Neural crest cell (in vitro differentiated cells): ENCODE data around the gene KDM4B. TPM values are rescaled to one million over a fixed set of nuclear protein-coding genes. Genes with fewer than 3 reads are reported as not detected.
A peak's percentile ranks its signal among the peaks of the same experiment; 100 is the strongest.

Source experiments
- DNase-seq: peaks from one replicate; pipeline ENCODE4 v3.0.0; 2021; ENCODE audit warnings: low read depth, mixed read lengths, low spot score
- H3K27ac Mint-ChIP-seq: one replicate; pipeline ENCODE4 v1.8.0; 2021; ENCODE audit warnings: mild to moderate bottlenecking, mixed read lengths; ENCODE audit not compliant: unreplicated experiment
- H3K27me3 Mint-ChIP-seq: 2 replicates; pipeline ENCODE4 v1.8.0; 2021; ENCODE audit warnings: low read depth, mild to moderate bottlenecking, mixed read lengths
- H3K36me3 Mint-ChIP-seq: 2 replicates; pipeline ENCODE4 v1.8.0; 2021; ENCODE audit warnings: low read depth, mild to moderate bottlenecking, mixed read lengths
- H3K4me1 Mint-ChIP-seq: 2 replicates; pipeline ENCODE4 v1.8.0; 2021; ENCODE audit warnings: mixed read lengths
- H3K4me3 Mint-ChIP-seq: one replicate; pipeline ENCODE4 v1.8.0; 2021; ENCODE audit warnings: mild to moderate bottlenecking, mixed read lengths
- H3K9me3 Mint-ChIP-seq: 2 replicates; pipeline ENCODE4 v1.8.0; 2021; ENCODE audit warnings: mixed read lengths
- CTCF ChIP-seq: fragments of 200-600 bp; sonication (generic); conservative IDR thresholded peaks from 2 replicates; pipeline ENCODE4 v1.5.0; 2021; ENCODE audit warnings: antibody characterized with exemption, mild to moderate bottlenecking
- total RNA-seq: library from RNA; stranded (reverse); gene quantifications from 2 replicates; pipeline ENCODE4 v1.2.1, GENCODE V29; 2021

Gene KDM4B
- total RNA-seq, 1 donor from 2014 or later: 45.4 TPM

- Mint-ChIP-seq H3K9me3 (peaks cover 4% of the 10 kb centered on the region), H3K27ac (peak overlapping the region; percentile 83), H3K36me3 (peaks cover 11% of the 10 kb centered on the region), H3K4me3 (no peak overlapping the region), H3K27me3 (no peaks in the 10 kb centered on the region), H3K4me1 (peaks cover 24% of the 10 kb centered on the region)
- no peak for TF ChIP-seq CTCF
- DNase-seq: no peak
Observed at GRCh38 chr19:5120833-5121232, 151.9 kb downstream of the KDM4B start.

- Mint-ChIP-seq H3K4me3 (peak overlapping the region; percentile 19), H3K4me1 (peaks cover 23% of the 10 kb centered on the region), H3K36me3 (peaks cover 7% of the 10 kb centered on the region), H3K27me3 (no peaks in the 10 kb centered on the region), H3K9me3 (peaks cover 1% of the 10 kb centered on the region), H3K27ac (peak overlapping the region; percentile 83)
- no peak for DNase-seq
- no peak for TF ChIP-seq CTCF
Observed at GRCh38 chr19:5121266-5122120, 152.6 kb downstream of the KDM4B start.

- no peaks in the 10 kb centered on the region for H3K9me3 Mint-ChIP-seq
- no peak for TF ChIP-seq CTCF
- peaks cover 23% of the 10 kb centered on the region for H3K4me1 Mint-ChIP-seq
- no peak overlapping the region for H3K27ac Mint-ChIP-seq
- H3K36me3 Mint-ChIP-seq: peaks cover 4% of the 10 kb centered on the region
- no peak for DNase-seq
- H3K27me3 Mint-ChIP-seq: no peaks in the 10 kb centered on the region
- peak overlapping the region; percentile 19 for H3K4me3 Mint-ChIP-seq
Observed at GRCh38 chr19:5122121-5122400, 153.1 kb downstream of the KDM4B start.

- Mint-ChIP-seq H3K9me3 (no peaks in the 10 kb centered on the region), H3K4me1 (peaks cover 23% of the 10 kb centered on the region), H3K27me3 (no peaks in the 10 kb centered on the region), H3K4me3 (no peak overlapping the region), H3K36me3 (peaks cover 4% of the 10 kb centered on the region), H3K27ac (no peak overlapping the region)
- peak; percentile 30 for TF ChIP-seq CTCF
- no peak for DNase-seq
Observed at GRCh38 chr19:5122671-5123409, 153.9 kb downstream of the KDM4B start.

- Mint-ChIP-seq H3K4me1 (peaks cover 23% of the 10 kb centered on the region), H3K27me3 (no peaks in the 10 kb centered on the region), H3K27ac (no peak overlapping the region), H3K36me3 (peaks cover 4% of the 10 kb centered on the region), H3K9me3 (no peaks in the 10 kb centered on the region), H3K4me3 (no peak overlapping the region)
- no peak for DNase-seq
- no peak for TF ChIP-seq CTCF
Observed at GRCh38 chr19:5123646-5124045, 154.7 kb downstream of the KDM4B start.
